CD4-positive, alpha-beta memory T cell (primary cell): ENCODE measurements around the gene LCN15. TPM values are rescaled to one million over a fixed set of nuclear protein-coding genes. Genes with fewer than 3 reads are reported as not detected.

Experiments used
- CTCF ChIA-PET: fragments of 350-600 bp; sonication (Branson Sonifier 250); formaldehyde crosslinking; loops from one replicate; lab custom pipeline; 2021; ENCODE audit warnings: inconsistent platforms; ENCODE audit not compliant: partially characterized antibody; lab: Charles Lee
- POLR2A ChIA-PET: fragments of 350-600 bp; sonication (Branson Sonifier 250); formaldehyde crosslinking; loops from one replicate; lab custom pipeline; 2021; ENCODE audit not compliant: partially characterized antibody; lab: Charles Lee
- DNase-seq, 5 donors: peaks; one replicate each; pipeline versions ENCODE4 v3.0.0 to v3.0.0-alpha.2; 2020 to 2022; ENCODE audit warnings: mixed read lengths in 1 of 5
- H3K27ac ChIP-seq: one replicate; pipeline ENCODE4 v1.7.0; 2013; ENCODE audit warnings: low read depth, low read length
- H3K27me3 ChIP-seq: 2 replicates; pipeline ENCODE4 v1.7.0; 2013; ENCODE audit warnings: mild to moderate bottlenecking, low read length, moderate library complexity; ENCODE audit not compliant: insufficient read depth
- H3K36me3 ChIP-seq: 2 replicates; pipeline ENCODE4 v1.7.0; 2013; ENCODE audit warnings: mild to moderate bottlenecking, low read length, moderate library complexity; ENCODE audit not compliant: insufficient read depth
- H3K4me1 ChIP-seq: 2 replicates; pipeline ENCODE4 v1.7.0; 2013; ENCODE audit warnings: mild to moderate bottlenecking, low read length, moderate library complexity; ENCODE audit not compliant: insufficient read depth
- H3K4me3 ChIP-seq, 2 donors: one replicate each; pipeline ENCODE4 v1.7.0; 2013; ENCODE audit warnings: low read length in 2 of 2, mild to moderate bottlenecking in 1 of 2
- H3K9me3 ChIP-seq, 2 donors: one replicate each; pipeline ENCODE4 v1.7.0; 2013; ENCODE audit warnings: low read length in 2 of 2, control low read depth in 1 of 2; ENCODE audit not compliant: control insufficient read depth in 1 of 2
- H3K27ac Mint-ChIP-seq, 7 donors: one replicate each; pipeline ENCODE4 v1.8.0; 2020 to 2021; ENCODE audit warnings: mixed read lengths in 7 of 7, mild to moderate bottlenecking in 6 of 7, inconsistent platforms in 3 of 7, moderate library complexity in 3 of 7
- H3K27me3 Mint-ChIP-seq, 2 donors: one replicate each; pipeline ENCODE4 v1.8.0; 2020 to 2021; ENCODE audit warnings: mixed read lengths in 2 of 2
- H3K36me3 Mint-ChIP-seq, 2 donors: one replicate each; pipeline ENCODE4 v1.8.0; 2020 to 2021; ENCODE audit warnings: mixed read lengths in 2 of 2, inconsistent platforms in 1 of 2, mild to moderate bottlenecking in 1 of 2
- H3K4me1 Mint-ChIP-seq, 4 donors: one replicate each; pipeline ENCODE4 v1.8.0; 2020 to 2021; ENCODE audit warnings: mixed read lengths in 4 of 4, mild to moderate bottlenecking in 1 of 4
- H3K4me3 Mint-ChIP-seq, 8 donors: one replicate each; pipeline ENCODE4 v1.8.0; 2020 to 2021; ENCODE audit warnings: mixed read lengths in 8 of 8, mild to moderate bottlenecking in 7 of 8, moderate library complexity in 6 of 8, inconsistent platforms in 3 of 8
- H3K9me3 Mint-ChIP-seq, 8 donors: one replicate each; pipeline ENCODE4 v1.8.0; 2020 to 2021; ENCODE audit warnings: mixed read lengths in 8 of 8, mild to moderate bottlenecking in 5 of 8, inconsistent platforms in 3 of 8, moderate library complexity in 1 of 8
- intact Hi-C: fragments of 100-400 bp; cut with micrococcal nuclease; formaldehyde crosslinking; loops from one replicate; pipeline ENCODE4 v1.15.1; 2023
- polyA plus RNA-seq, 2 donors: library from polyadenylated mRNA; unstranded; fragments of 300-500 nt; fragmentation: Illumina TruSeq; gene quantifications; one replicate each; pipeline ENCODE4 v1.2.3, GENCODE V29; 2021
- total RNA-seq, 2 experiments: library from RNA; stranded (reverse); gene quantifications; one replicate each; pipeline ENCODE4 v1.2.3, GENCODE V29; 2021

Gene LCN15
- total and polyA plus RNA-seq, 4 experiments from 2014 or later, result not detected

- peak in 1 of 5 donors; percentile 26 for DNase-seq
- H3K27ac Mint-ChIP-seq, result no peak overlapping the region
- POLR2A ChIA-PET, result interaction anchor here (1.0 kb wide), 1 partner anchor 11 kb away, joined by 3 read pairs; no protein-coding TSS in a partner anchor
- H3K36me3 Mint-ChIP-seq, result no peaks in the 10 kb centered on the region
- H3K27me3 Mint-ChIP-seq, result no peaks in the 10 kb centered on the region
- intact Hi-C loops, result no loop called here
- CTCF ChIA-PET, result no interaction called here
- Histone ChIP-seq H3K27ac (no peak overlapping the region), H3K4me3 (no peak overlapping the region), H3K9me3 (no peaks in the 10 kb centered on the region), H3K27me3 (no peaks in the 10 kb centered on the region), H3K36me3 (no peaks in the 10 kb centered on the region), H3K4me1 (peaks cover 13% of the 10 kb centered on the region)
- H3K4me3 Mint-ChIP-seq, result peak overlapping the region in 2 of 8 donors; percentile 49 to 58
- peaks cover 0 to 7% (median 3%) of the 10 kb centered on the region in 4 donors for H3K4me1 Mint-ChIP-seq
- H3K9me3 Mint-ChIP-seq, result no peaks in the 10 kb centered on the region
Observed at GRCh38 chr9:136740491-136740890, 23.8 kb downstream of the LCN15 start.

- peaks cover 13% of the 10 kb centered on the region for H3K4me1 ChIP-seq
- H3K27me3 ChIP-seq, result no peaks in the 10 kb centered on the region
- H3K36me3 ChIP-seq, result no peaks in the 10 kb centered on the region
- Mint-ChIP-seq H3K36me3 (no peaks in the 10 kb centered on the region), H3K27ac (no peak overlapping the region), H3K9me3 (no peaks in the 10 kb centered on the region), H3K4me1 (peaks cover 0 to 7% (median 3%) of the 10 kb centered on the region in 4 donors), H3K4me3 (no peak overlapping the region), H3K27me3 (no peaks in the 10 kb centered on the region)
- no peaks in the 10 kb centered on the region for H3K9me3 ChIP-seq
- intact Hi-C loops, result no loop called here
- no peak overlapping the region for H3K4me3 ChIP-seq
- POLR2A ChIA-PET, result no interaction called here
- peak in 1 of 5 donors; percentile 18 for DNase-seq
- H3K27ac ChIP-seq, result no peak overlapping the region
- CTCF ChIA-PET, result no interaction called here
Observed at GRCh38 chr9:136740069-136740468, 24.2 kb downstream of the LCN15 start.

DNA sequence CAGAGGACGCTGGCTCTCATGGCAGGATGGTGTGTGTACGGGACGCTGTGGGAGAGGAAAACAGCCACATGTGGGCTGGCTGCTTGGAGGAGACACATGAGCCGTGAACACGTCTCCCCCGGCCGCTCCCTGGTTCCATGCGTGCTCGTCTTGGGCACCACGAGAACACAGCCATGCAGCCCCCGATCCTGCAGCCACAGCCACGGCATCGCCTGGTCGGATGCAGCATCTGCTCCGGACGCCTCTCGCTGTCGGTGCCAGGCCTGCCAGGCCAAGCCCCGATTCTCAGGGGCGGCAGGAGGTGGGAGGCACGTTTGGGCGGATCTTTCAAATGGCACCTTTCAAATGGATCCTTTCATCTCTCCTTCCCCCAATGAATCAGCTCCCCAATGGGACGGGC, 24.8 kb downstream of the LCN15 start:
- peaks cover 13% of the 10 kb centered on the region for H3K4me1 ChIP-seq
- no peaks in the 10 kb centered on the region for H3K9me3 ChIP-seq
- Mint-ChIP-seq H3K27ac (no peak overlapping the region), H3K4me3 (no peak overlapping the region), H3K9me3 (no peaks in the 10 kb centered on the region), H3K27me3 (no peaks in the 10 kb centered on the region), H3K36me3 (no peaks in the 10 kb centered on the region), H3K4me1 (peaks cover 0 to 7% (median 3%) of the 10 kb centered on the region in 4 donors)
- intact Hi-C loops, result no loop called here
- no peaks in the 10 kb centered on the region for H3K36me3 ChIP-seq
- H3K27ac ChIP-seq, result no peak overlapping the region
- ChIA-PET CTCF (no interaction called here), POLR2A (no interaction called here)
- H3K27me3 ChIP-seq, result no peaks in the 10 kb centered on the region
- DNase-seq, result no peak
- no peak overlapping the region for H3K4me3 ChIP-seq

DNA sequence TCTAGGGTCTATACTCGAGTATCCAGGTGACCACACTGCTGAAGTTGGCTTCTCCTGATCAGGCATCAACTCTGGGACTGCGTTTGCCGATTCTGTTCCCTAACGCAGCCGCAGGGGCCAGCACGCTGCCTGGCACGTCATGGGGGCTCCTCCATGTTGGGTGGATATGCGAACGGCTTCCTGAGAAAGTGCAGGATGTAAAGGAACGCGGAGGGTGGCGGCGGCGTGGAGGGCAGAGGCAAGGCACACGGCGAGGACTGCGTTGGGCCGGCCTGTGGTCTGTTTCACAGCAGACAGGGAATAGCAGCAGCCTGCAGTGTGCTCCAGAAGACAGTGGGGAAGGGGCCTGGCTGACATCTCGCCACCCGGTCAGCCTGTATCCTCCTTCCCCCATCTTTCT, 25.4 kb downstream of the LCN15 start:
- intact Hi-C loops, result no loop called here
- Mint-ChIP-seq H3K27ac (no peak overlapping the region), H3K9me3 (no peaks in the 10 kb centered on the region), H3K27me3 (no peaks in the 10 kb centered on the region), H3K4me3 (no peak overlapping the region), H3K36me3 (no peaks in the 10 kb centered on the region), H3K4me1 (peaks cover 0 to 7% (median 3%) of the 10 kb centered on the region in 4 donors)
- ChIA-PET POLR2A (no interaction called here), CTCF (no interaction called here)
- peaks cover 13% of the 10 kb centered on the region for H3K4me1 ChIP-seq
- H3K9me3 ChIP-seq, result no peaks in the 10 kb centered on the region
- H3K4me3 ChIP-seq, result no peak overlapping the region
- H3K27me3 ChIP-seq, result no peaks in the 10 kb centered on the region
- H3K36me3 ChIP-seq, result no peaks in the 10 kb centered on the region
- peak in 1 of 5 donors; percentile 9 for DNase-seq
- H3K27ac ChIP-seq, result no peak overlapping the region

DNA sequence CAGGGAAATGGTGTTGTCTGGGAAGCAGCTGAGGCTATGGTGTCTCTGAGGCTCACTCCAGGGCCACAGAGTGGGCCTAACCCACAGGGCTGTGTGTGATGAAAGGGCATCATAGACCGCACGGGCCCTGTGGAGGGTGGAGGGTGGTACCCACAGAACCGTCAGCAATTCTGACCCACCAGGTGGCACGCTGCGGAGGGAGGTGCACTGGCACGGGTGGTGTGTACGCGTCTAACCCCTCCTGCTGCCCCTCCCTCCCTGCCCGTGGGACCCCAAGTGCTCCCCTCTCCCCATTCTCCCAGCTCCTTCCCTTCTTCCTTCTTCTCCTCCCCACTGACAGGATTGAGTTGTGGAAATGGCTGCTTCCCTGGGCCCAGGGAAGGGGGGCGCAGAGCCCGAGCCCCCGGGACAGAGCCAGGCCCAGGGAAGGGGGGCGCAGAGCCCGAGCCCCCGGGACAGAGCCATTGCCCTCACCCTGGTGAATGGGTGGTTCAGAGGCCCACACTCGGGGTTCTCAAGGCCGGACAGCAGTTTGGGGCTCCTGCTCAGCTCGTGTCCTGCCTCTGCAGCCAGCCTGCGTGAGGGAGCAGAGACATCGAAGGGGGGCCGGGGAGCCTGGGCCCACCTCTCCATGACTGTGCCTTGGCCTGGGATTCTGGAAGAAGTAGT, 28.4 kb downstream of the LCN15 start:
- Mint-ChIP-seq H3K9me3 (no peaks in the 10 kb centered on the region), H3K36me3 (no peaks in the 10 kb centered on the region), H3K4me3 (no peak overlapping the region), H3K4me1 (peaks cover 0 to 5% (median 0%) of the 10 kb centered on the region in 4 donors), H3K27me3 (no peaks in the 10 kb centered on the region), H3K27ac (no peak overlapping the region)
- no peaks in the 10 kb centered on the region for H3K36me3 ChIP-seq
- H3K27me3 ChIP-seq, result no peaks in the 10 kb centered on the region
- H3K27ac ChIP-seq, result no peak overlapping the region
- POLR2A ChIA-PET, result interaction anchor here (0.6 kb wide), 1 partner anchor 23 kb away, joined by 3 read pairs; no protein-coding TSS in a partner anchor
- H3K4me1 ChIP-seq, result peaks cover under 1% of the 10 kb centered on the region
- CTCF ChIA-PET, result no interaction called here
- intact Hi-C loops, result no loop called here
- peak in 1 of 5 donors; percentile 22 for DNase-seq
- no peak overlapping the region for H3K4me3 ChIP-seq
- H3K9me3 ChIP-seq, result no peaks in the 10 kb centered on the region

- H3K27me3 ChIP-seq, result no peaks in the 10 kb centered on the region
- no peaks in the 10 kb centered on the region for H3K4me1 ChIP-seq
- H3K4me1 Mint-ChIP-seq, result no peaks in the 10 kb centered on the region
- no peaks in the 10 kb centered on the region for H3K36me3 ChIP-seq
- H3K9me3 Mint-ChIP-seq, result no peaks in the 10 kb centered on the region
- peak in 1 of 5 donors; percentile 1 for DNase-seq
- H3K36me3 Mint-ChIP-seq, result no peaks in the 10 kb centered on the region
- no peak overlapping the region for H3K27ac ChIP-seq
- ChIA-PET POLR2A (no interaction called here), CTCF (no interaction called here)
- no peaks in the 10 kb centered on the region for H3K27me3 Mint-ChIP-seq
- peak overlapping the region in 1 of 7 donors; percentile 53 for H3K27ac Mint-ChIP-seq
- H3K4me3 Mint-ChIP-seq, result no peak overlapping the region
- H3K4me3 ChIP-seq, result no peak overlapping the region
- intact Hi-C loops, result no loop called here
- H3K9me3 ChIP-seq, result no peaks in the 10 kb centered on the region
Observed at GRCh38 chr9:136734837-136735496, 29.4 kb downstream of the LCN15 start.

- H3K27me3 ChIP-seq, result no peaks in the 10 kb centered on the region
- no peaks in the 10 kb centered on the region for H3K36me3 ChIP-seq
- no peak overlapping the region for H3K27ac ChIP-seq
- intact Hi-C loops, result no loop called here
- H3K9me3 Mint-ChIP-seq, result no peaks in the 10 kb centered on the region
- DNase-seq, result peak in 1 of 5 donors; percentile 7
- POLR2A ChIA-PET, result no interaction called here
- H3K36me3 Mint-ChIP-seq, result no peaks in the 10 kb centered on the region
- H3K9me3 ChIP-seq, result no peaks in the 10 kb centered on the region
- H3K4me3 ChIP-seq, result no peak overlapping the region
- CTCF ChIA-PET, result no interaction called here
- no peak overlapping the region for H3K4me3 Mint-ChIP-seq
- H3K27ac Mint-ChIP-seq, result no peak overlapping the region
- peaks cover 0 to 10% (median 0%) of the 10 kb centered on the region in 4 donors for H3K4me1 Mint-ChIP-seq
- no peaks in the 10 kb centered on the region for H3K27me3 Mint-ChIP-seq
- H3K4me1 ChIP-seq, result peaks cover 6% of the 10 kb centered on the region
Observed at GRCh38 chr9:136733611-136734010, 30.7 kb downstream of the LCN15 start.
